Right lobe of liver (tissue), 6 donors: ENCODE measurements around the gene FUBP3. TPM values are rescaled to one million over a fixed set of nuclear protein-coding genes. Genes with fewer than 3 reads are reported as not detected.

ENCODE experiments used
- ATAC-seq, 4 donors: fragments of 200-7000 bp; cut with Tn5 transposase; one replicate each; pipeline ENCODE4 v1.9.1; 2020; ENCODE audit warnings: mild to moderate bottlenecking in 4 of 4, moderate library complexity in 4 of 4
- DNase-seq, 3 donors: peaks; one replicate each; pipeline ENCODE4 v3.0.0-alpha.2; 2020
- H3K27ac ChIP-seq, 3 donors: fragments of 200-600 bp; one replicate each; pipeline ENCODE4 v1.8.0; 2022
- H3K27me3 ChIP-seq, 2 donors: fragments of 200-600 bp; one replicate each; pipeline ENCODE4 v1.8.0; 2022
- H3K36me3 ChIP-seq, 4 donors: fragments of 200-600 bp; sonication (generic) in 1 of 4; one replicate each; pipeline versions ENCODE4 v1.5.1 to v1.8.0; 2017 to 2022; ENCODE audit warnings: control low read depth in 1 of 4
- H3K4me1 ChIP-seq, 4 donors: fragments of 200-600 bp; sonication (generic) in 1 of 4; one replicate each; pipeline versions ENCODE4 v1.5.1 to v1.8.0; 2017 to 2022; ENCODE audit warnings: control low read depth in 1 of 4
- H3K4me3 ChIP-seq, 3 donors: fragments of 200-600 bp; one replicate each; pipeline ENCODE4 v1.8.0; 2022
- H3K9me3 ChIP-seq, 4 donors: fragments of 200-600 bp; sonication (generic) in 1 of 4; one replicate each; pipeline versions ENCODE4 v1.5.1 to v1.8.0; 2017 to 2022; ENCODE audit warnings: control low read depth in 1 of 4
- CTCF ChIP-seq, 4 donors: fragments of 200-600 bp in 3 of 4; fragments of 450-650 bp in 1 of 4; IDR thresholded peaks; one replicate each; pipeline versions ENCODE4 v1.5.1 to v1.8.0; 2016 to 2022; ENCODE audit warnings: antibody characterized with exemption in 4 of 4, mild to moderate bottlenecking in 2 of 4
- POLR2A ChIP-seq: fragments of 450-650 bp; IDR thresholded peaks from one replicate; pipeline ENCODE4 v1.6.1; 2017; ENCODE audit warnings: antibody characterized with exemption, mild to moderate bottlenecking
- WGBS: methylation state at CpG from one replicate; pipeline ENCODE4 v1.1.6; 2018; ENCODE audit warnings: low coverage, low lambda C conversion rate; ENCODE audit not compliant: insufficient coverage; ENCODE audit errors: missing lambda C conversion rate; 5-methylcytosine and 5-hydroxymethylcytosine counted together
- intact Hi-C, 2 donors: fragments of 100-400 bp; cut with DNase I; formaldehyde crosslinking; loops; one replicate each; pipeline versions ENCODE4 v1.11.2 to v1.14.1; 2022
- total RNA-seq, 6 experiments: library from RNA; depleted of rRNA in 2 of 6; stranded (reverse); fragments of >200 nt in 2 of 6; fragmentation: NEBNext Ultra II Directional in 3 of 6; extraction: Animal tissue kit (Norgen Biotek cat#: 25700) in 3 of 6; gene quantifications; one replicate each; pipeline versions ENCODE4 v1.1.0 to v1.2.4, GENCODE V29; 2016 to 2023
- donor health status: DM: no; HTN: yes; CAD: no.
- donor health status: DM: no; HTN: no; CAD: no.
- donor health status: DM: no; HTN: no; CAD: no.
- donor health status: DM: no; HTN: yes; CAD: no.
- donor health status: DM: no; HTN: yes; CAD: no.

FUBP3 gene
- total RNA-seq, 6 experiments from 2014 or later = 21.3 to 35.7 (median 25.2) TPM

- Histone ChIP-seq H3K36me3 (no peaks in the 10 kb centered on the region), H3K4me3 (no peak overlapping the region), H3K27me3 (no peaks in the 10 kb centered on the region), H3K4me1 (peaks cover 0 to 17% (median 0%) of the 10 kb centered on the region in 4 donors), H3K9me3 (no peaks in the 10 kb centered on the region), H3K27ac (no peak overlapping the region)
- DNase-seq (no peak), ATAC-seq (no peak)
- no peak for TF ChIP-seq CTCF (IDR thresholded peaks at IDR 0.05)
- intact Hi-C loops = no loop called here
- WGBS = 84% methylated on average over 6 of the region's 6 CpGs
Observed at GRCh38 chr9:130543859-130544258, 35.5 kb upstream of the FUBP3 start.

- Histone ChIP-seq H3K27ac (no peak overlapping the region), H3K4me1 (peaks cover 0 to 18% (median 0%) of the 10 kb centered on the region in 4 donors), H3K4me3 (no peak overlapping the region), H3K27me3 (no peaks in the 10 kb centered on the region), H3K9me3 (no peaks in the 10 kb centered on the region), H3K36me3 (no peaks in the 10 kb centered on the region)
- ATAC-seq = no peak
- intact Hi-C loops = no loop called here
- whole genome bisulfite sequencing = 78% methylated on average over 6 of the region's 9 CpGs
- DNase-seq = no peak
- TF ChIP-seq CTCF (IDR thresholded peaks at IDR 0.05) (no peak), POLR2A (no peak)
Observed at GRCh38 chr9:130544364-130544763, 35.0 kb upstream of the FUBP3 start.

GRCh38 chr9:130548103-130548502 lies 31.3 kb upstream of the FUBP3 start:
- H3K36me3 ChIP-seq = no peaks in the 10 kb centered on the region
- no peak for TF ChIP-seq CTCF (IDR thresholded peaks at IDR 0.05)
- TF ChIP-seq POLR2A = no peak
- no peak for DNase-seq
- no peaks in the 10 kb centered on the region for H3K27me3 ChIP-seq
- no peaks in the 10 kb centered on the region for H3K9me3 ChIP-seq
- intact Hi-C loops = no loop called here
- peak overlapping the region in 2 of 3 donors; percentile 43 to 60 for H3K4me3 ChIP-seq
- peak overlapping the region; percentile 67 to 79 (median 77) for H3K27ac ChIP-seq
- H3K4me1 ChIP-seq = peaks cover 0 to 18% (median 0%) of the 10 kb centered on the region in 4 donors
- 80% methylated on average over 1 of the region's 6 CpGs for WGBS
- peak; percentile 34 to 56 (median 44) for ATAC-seq

GRCh38 chr9:130549093-130549735 lies 30.2 kb upstream of the FUBP3 start:
- no peak for DNase-seq
- ATAC-seq = peak in 3 of 4 donors; percentile 9 to 23 (median 23)
- H3K9me3 ChIP-seq = no peaks in the 10 kb centered on the region
- TF ChIP-seq POLR2A = no peak
- TF ChIP-seq CTCF (IDR thresholded peaks at IDR 0.05) = no peak
- WGBS = 92% methylated on average over 3 of the region's 5 CpGs
- H3K4me1 ChIP-seq = peaks cover 0 to 18% (median 0%) of the 10 kb centered on the region in 4 donors
- no peaks in the 10 kb centered on the region for H3K27me3 ChIP-seq
- intact Hi-C loops = no loop called here
- H3K27ac ChIP-seq = no peak overlapping the region
- H3K4me3 ChIP-seq = no peak overlapping the region
- H3K36me3 ChIP-seq = no peaks in the 10 kb centered on the region
